Measurements from ENCODE around the gene GLT8D1. TPM values are rescaled to one million over a fixed set of nuclear protein-coding genes. Genes with fewer than 3 reads are reported as not detected.
A peak's percentile ranks its signal among the peaks of the same experiment; 100 is the strongest.

The GLT8D1 gene
- total and polyA plus RNA-seq, 2 of the 13 experiments (the other 11 are each of a cell fraction or from before 2014, with no cell fraction given), result 110 to 121 TPM

DNA sequence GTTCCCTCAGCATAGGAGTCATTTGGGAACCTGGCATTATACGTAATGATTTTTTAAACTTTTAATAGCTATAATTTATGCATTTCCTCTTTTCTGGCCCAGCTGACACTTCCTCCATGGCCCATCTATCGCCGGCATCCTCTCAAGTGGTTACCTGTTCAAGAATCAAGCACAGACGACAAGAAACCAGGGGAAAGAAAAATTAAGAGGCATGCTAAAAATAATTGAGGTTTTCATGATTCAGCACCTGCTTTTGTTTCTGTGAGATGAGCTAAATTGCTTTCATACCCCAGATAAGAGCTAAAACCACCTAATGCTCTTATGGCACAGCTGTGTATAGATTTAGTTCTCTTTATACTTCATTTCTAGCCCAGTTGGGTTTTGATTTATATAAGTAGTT is 2.0 kb upstream of the GLT8D1 start:
- H3K4me3 ChIP-seq (replicated peaks in 1 of 3; ENCODE audit: insufficient read depth in 1 of 3, low read depth in 2 of 3, low read length in 3 of 3), result peak overlapping the region in 2 of 3 experiments; percentile 90 to 97; a peak in 2 of 6 replicates
- no peaks in the 10 kb centered on the region; a peak in 1 of 5 replicates for H3K27me3 ChIP-seq (ENCODE audit: control insufficient read depth in 1 of 2, insufficient read depth in 2 of 2, low read length in 2 of 2)
- H3K4me2 ChIP-seq (ENCODE audit: low read depth, low read length), result peak overlapping the region; percentile 80
- no peak for DNase-seq (ENCODE audit: low spot score)
- H3K79me2 ChIP-seq (ENCODE audit: insufficient read depth, low read length), result peaks cover 36% of the 10 kb centered on the region
- 93% methylated on average over 4 of the region's 4 CpGs for WGBS (ENCODE audit: low lambda C conversion rate)
- ChIA-PET CTCF (ENCODE audit: low intra/inter-chr PET ratio, low total read pairs) (no interaction called here), POLR2A (interaction anchor here (1.0 to 6.5 kb wide), 2 partner anchors 14 to 18 kb away, joined by 4 to 118 read pairs; partner anchors contain the start of genes GNL3 and PBRM1)
- H3K27ac ChIP-seq (ENCODE audit: extremely low read length, insufficient read depth, low read length), result no peak overlapping the region
- peaks cover 49% of the 10 kb centered on the region for H3K4me1 ChIP-seq (ENCODE audit: insufficient read depth, low read length)
- H3K9ac ChIP-seq (ENCODE audit: insufficient read depth, low read depth, low read length), result no peak overlapping the region
- no peak for FAIRE-seq
- H2AFZ ChIP-seq (ENCODE audit: low read length), result no peak overlapping the region
- H3K36me3 ChIP-seq (replicated peaks in 1 of 2; ENCODE audit: control insufficient read depth in 1 of 2, insufficient read depth in 2 of 2, low read length in 2 of 2), result peaks cover 1 to 3% of the 10 kb centered on the region in 2 experiments; a peak in 1 of 5 replicates
- no peaks in the 10 kb centered on the region for H3K9me3 ChIP-seq (ENCODE audit: low read length)
- intact Hi-C loops (cut with micrococcal nuclease; ENCODE audit: unreplicated experiment) (no loop called here), in situ Hi-C loops (cut with HindIII; ENCODE audit: extremely low pct_ligation_motif_present, low pct_unique_long_range_greater_than_20kb) (no loop called here)
- H4K20me1 ChIP-seq (ENCODE audit: insufficient read depth, low read length), result no peaks in the 10 kb centered on the region
- no TSS peak for BruUV-seq (replicated peaks)
- no peak for ATAC-seq
- TF ChIP-seq ZBTB1 (CRISPR knock-in tag; IDR thresholded peaks at IDR 0.05; ENCODE audit: borderline replicate concordance), result no peak
- TF ChIP-seq POLR2AphosphoS5 (IDR thresholded peaks at IDR 0.05; ENCODE audit: low read depth, low read length), result no peak
- TF ChIP-seq CHD2 (IDR thresholded peaks at IDR 0.05; ENCODE audit: low read depth, low read length), result no peak
- no peak for TF ChIP-seq ZNF674 (CRISPR knock-in tag; IDR thresholded peaks at IDR 0.05; ENCODE audit: low read depth)
- TF ChIP-seq, protein P1, sequence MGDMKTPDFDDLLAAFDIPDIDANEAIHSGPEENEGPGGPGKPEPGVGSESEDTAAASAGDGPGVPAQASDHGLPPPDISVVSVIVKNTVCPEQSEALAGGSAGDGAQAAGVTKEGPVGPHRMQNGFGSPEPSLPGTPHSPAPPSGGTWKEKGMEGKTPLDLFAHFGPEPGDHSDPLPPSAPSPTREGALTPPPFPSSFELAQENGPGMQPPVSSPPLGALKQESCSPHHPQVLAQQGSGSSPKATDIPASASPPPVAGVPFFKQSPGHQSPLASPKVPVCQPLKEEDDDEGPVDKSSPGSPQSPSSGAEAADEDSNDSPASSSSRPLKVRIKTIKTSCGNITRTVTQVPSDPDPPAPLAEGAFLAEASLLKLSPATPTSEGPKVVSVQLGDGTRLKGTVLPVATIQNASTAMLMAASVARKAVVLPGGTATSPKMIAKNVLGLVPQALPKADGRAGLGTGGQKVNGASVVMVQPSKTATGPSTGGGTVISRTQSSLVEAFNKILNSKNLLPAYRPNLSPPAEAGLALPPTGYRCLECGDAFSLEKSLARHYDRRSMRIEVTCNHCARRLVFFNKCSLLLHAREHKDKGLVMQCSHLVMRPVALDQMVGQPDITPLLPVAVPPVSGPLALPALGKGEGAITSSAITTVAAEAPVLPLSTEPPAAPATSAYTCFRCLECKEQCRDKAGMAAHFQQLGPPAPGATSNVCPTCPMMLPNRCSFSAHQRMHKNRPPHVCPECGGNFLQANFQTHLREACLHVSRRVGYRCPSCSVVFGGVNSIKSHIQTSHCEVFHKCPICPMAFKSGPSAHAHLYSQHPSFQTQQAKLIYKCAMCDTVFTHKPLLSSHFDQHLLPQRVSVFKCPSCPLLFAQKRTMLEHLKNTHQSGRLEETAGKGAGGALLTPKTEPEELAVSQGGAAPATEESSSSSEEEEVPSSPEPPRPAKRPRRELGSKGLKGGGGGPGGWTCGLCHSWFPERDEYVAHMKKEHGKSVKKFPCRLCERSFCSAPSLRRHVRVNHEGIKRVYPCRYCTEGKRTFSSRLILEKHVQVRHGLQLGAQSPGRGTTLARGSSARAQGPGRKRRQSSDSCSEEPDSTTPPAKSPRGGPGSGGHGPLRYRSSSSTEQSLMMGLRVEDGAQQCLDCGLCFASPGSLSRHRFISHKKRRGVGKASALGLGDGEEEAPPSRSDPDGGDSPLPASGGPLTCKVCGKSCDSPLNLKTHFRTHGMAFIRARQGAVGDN (CRISPR knock-in tag; IDR thresholded peaks at IDR 0.05), result no peak
- TF ChIP-seq ARID2 (CRISPR knock-in tag; IDR thresholded peaks at IDR 0.05; ENCODE audit: borderline replicate concordance), result no peak
- TF ChIP-seq, protein P2, sequence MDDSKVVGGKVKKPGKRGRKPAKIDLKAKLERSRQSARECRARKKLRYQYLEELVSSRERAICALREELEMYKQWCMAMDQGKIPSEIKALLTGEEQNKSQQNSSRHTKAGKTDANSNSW (CRISPR knock-in tag; IDR thresholded peaks at IDR 0.05; ENCODE audit: borderline replicate concordance), result no peak
- TF ChIP-seq, protein P3, sequence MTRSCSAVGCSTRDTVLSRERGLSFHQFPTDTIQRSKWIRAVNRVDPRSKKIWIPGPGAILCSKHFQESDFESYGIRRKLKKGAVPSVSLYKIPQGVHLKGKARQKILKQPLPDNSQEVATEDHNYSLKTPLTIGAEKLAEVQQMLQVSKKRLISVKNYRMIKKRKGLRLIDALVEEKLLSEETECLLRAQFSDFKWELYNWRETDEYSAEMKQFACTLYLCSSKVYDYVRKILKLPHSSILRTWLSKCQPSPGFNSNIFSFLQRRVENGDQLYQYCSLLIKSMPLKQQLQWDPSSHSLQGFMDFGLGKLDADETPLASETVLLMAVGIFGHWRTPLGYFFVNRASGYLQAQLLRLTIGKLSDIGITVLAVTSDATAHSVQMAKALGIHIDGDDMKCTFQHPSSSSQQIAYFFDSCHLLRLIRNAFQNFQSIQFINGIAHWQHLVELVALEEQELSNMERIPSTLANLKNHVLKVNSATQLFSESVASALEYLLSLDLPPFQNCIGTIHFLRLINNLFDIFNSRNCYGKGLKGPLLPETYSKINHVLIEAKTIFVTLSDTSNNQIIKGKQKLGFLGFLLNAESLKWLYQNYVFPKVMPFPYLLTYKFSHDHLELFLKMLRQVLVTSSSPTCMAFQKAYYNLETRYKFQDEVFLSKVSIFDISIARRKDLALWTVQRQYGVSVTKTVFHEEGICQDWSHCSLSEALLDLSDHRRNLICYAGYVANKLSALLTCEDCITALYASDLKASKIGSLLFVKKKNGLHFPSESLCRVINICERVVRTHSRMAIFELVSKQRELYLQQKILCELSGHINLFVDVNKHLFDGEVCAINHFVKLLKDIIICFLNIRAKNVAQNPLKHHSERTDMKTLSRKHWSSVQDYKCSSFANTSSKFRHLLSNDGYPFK (CRISPR knock-in tag; IDR thresholded peaks at IDR 0.05; ENCODE audit: borderline replicate concordance), result no peak
- no peak for TF ChIP-seq TRIM24 (CRISPR knock-in tag; IDR thresholded peaks at IDR 0.05)
- TF ChIP-seq ZNF709 (CRISPR knock-in tag; IDR thresholded peaks at IDR 0.05), result no peak
- TF ChIP-seq KMT2B (CRISPR knock-in tag; IDR thresholded peaks at IDR 0.05), result no peak
- no peak for TF ChIP-seq RXRA (CRISPR knock-in tag; IDR thresholded peaks at IDR 0.05)
- TF ChIP-seq KAT2B (IDR thresholded peaks at IDR 0.05; ENCODE audit: borderline replicate concordance, low read depth, low read length), result no peak
- TF ChIP-seq, protein P4, sequence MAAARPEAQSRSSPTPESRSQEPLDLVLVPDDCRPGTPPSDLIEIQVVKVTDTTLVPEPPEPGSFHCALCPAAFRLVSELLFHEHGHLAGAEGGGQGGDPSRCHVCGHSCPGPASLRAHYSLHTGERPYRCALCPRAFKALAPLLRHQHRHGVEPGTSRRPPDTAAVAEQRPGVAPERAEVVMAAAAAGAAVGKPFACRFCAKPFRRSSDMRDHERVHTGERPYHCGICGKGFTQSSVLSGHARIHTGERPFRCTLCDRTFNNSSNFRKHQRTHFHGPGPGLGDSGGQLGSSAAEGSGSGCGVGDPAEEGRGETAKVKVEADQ (CRISPR knock-in tag; IDR thresholded peaks at IDR 0.05; ENCODE audit: borderline replicate concordance), result no peak
- no peak for TF ChIP-seq ATM (IDR thresholded peaks at IDR 0.05; ENCODE audit: borderline replicate concordance)
- no peak for TF ChIP-seq ZNF557 (CRISPR knock-in tag; IDR thresholded peaks at IDR 0.05)
- TF ChIP-seq ZNF616 (CRISPR knock-in tag; IDR thresholded peaks at IDR 0.05; ENCODE audit: low read depth), result no peak
- no peak for TF ChIP-seq HES4 (CRISPR knock-in tag; IDR thresholded peaks at IDR 0.05; ENCODE audit: borderline replicate concordance)

Data from HepG2 (cell line).